Measurements from ENCODE around the gene AFF1. TPM values are rescaled to one million over a fixed set of nuclear protein-coding genes. Genes with fewer than 3 reads are reported as not detected.
A peak's percentile ranks its signal among the peaks of the same experiment; 100 is the strongest.

The AFF1 gene
- total and polyA plus RNA-seq, 4 experiments from 2014 or later: 13.6 to 108 (median 66.4) TPM

DNA sequence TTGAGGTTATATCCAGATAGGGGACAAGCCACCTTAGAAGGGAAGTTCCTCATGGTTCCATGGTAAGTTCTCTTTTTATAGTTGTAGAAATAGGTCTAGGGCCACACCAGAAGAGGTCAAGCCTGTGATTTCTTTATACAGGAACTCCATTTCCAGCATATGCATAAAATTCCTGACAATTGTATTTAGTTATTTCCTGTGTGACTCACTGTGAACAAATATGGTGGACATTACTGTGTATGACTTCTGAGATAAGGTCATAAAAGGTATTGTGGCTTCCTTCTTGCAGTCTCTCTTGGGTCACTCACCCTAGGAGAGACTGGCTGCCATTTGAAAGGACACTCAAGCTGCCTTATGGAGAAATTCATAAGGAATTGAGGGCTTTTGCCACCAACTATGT is 40.4 kb upstream of the AFF1 start:
- no peaks in the 10 kb centered on the region for H3K36me3 Mint-ChIP-seq
- no peak overlapping the region for H3K4me3 Mint-ChIP-seq
- CTCF ChIA-PET (ENCODE audit: partially characterized antibody): interaction anchor here (0.7 to 5.4 kb wide), 9 partner anchors 8 to 404 kb away, joined by 3 to 114 read pairs (median 4); no protein-coding TSS in a partner anchor

DNA sequence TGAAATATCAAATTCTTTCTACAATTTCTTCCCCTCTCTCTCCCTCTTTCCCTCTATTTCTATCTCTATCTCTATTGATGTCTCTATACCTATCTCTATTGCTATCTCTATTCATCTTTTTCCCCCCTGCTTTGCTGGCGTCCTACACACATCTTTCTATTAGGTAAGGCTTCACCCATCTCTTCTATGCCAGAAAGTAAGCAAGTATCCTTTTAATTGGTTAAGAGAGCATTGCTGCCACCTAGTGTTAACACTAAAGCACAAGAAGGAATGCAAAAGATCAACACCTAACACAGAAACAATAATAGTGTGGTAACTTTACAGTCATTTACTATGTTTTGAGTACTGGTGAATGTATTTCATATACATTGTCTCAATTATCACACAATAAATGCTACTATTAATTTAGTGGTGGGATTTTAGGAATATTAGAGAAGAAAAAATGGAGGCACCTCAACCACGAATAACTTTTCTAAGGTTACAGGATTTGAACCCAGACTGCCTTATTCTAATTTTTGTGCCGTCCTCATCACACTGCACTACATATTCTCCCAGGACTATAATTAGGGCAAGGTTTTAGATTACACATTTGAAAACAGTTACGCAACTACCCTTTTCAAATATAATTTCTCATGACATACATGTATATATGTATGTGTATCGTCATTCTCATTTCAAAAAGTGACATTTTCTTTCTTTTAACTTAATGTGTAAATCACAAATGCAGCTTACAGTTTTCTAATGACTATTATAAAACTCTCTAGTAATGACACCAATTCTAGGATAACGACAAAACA is 38.9 kb upstream of the AFF1 start:
- H3K4me1 Mint-ChIP-seq: peaks cover 5 to 10% (median 8%) of the 10 kb centered on the region in 4 donors
- ChIA-PET POLR2A (ENCODE audit: partially characterized antibody) (no interaction called here), CTCF (ENCODE audit: partially characterized antibody) (interaction anchor here (1.0 to 12.2 kb wide), 8 partner anchors 253 to 405 kb away, joined by 3 to 143 read pairs (median 6); no protein-coding TSS in a partner anchor)
- Histone ChIP-seq H3K27ac (ENCODE audit: low read depth, low read length) (no peak overlapping the region), H3K9me3 (ENCODE audit: control insufficient read depth in 1 of 2, low read length in 2 of 2) (no peaks in the 10 kb centered on the region), H3K4me3 (ENCODE audit: low read length in 2 of 2) (no peak overlapping the region), H3K27me3 (ENCODE audit: insufficient read depth, low read length) (no peaks in the 10 kb centered on the region), H3K4me1 (ENCODE audit: insufficient read depth, low read length) (peaks cover 14% of the 10 kb centered on the region), H3K36me3 (ENCODE audit: insufficient read depth, low read length) (no peaks in the 10 kb centered on the region)
- no peaks in the 10 kb centered on the region for H3K9me3 Mint-ChIP-seq
- H3K27ac Mint-ChIP-seq: no peak overlapping the region
- H3K4me3 Mint-ChIP-seq: no peak overlapping the region
- intact Hi-C loops (cut with micrococcal nuclease): loop anchor here (1.0 to 5.0 kb wide), 3 partner anchors 374 to 1749 kb away; no protein-coding TSS in a partner anchor
- DNase-seq: peak in 4 of 5 donors; percentile 53 to 65 (median 56)
- H3K36me3 Mint-ChIP-seq: no peaks in the 10 kb centered on the region
- peaks cover 3 to 14% of the 10 kb centered on the region in 2 donors for H3K27me3 Mint-ChIP-seq

More for the DNA sequence above, 40.4 kb upstream of the AFF1 start:
- Mint-ChIP-seq H3K27me3 (peaks cover 8 to 14% of the 10 kb centered on the region in 2 donors), H3K4me1 (peaks cover 5 to 12% (median 8%) of the 10 kb centered on the region in 4 donors), H3K27ac (no peak overlapping the region), H3K9me3 (no peaks in the 10 kb centered on the region)
- H3K27me3 ChIP-seq (ENCODE audit: insufficient read depth, low read length): no peaks in the 10 kb centered on the region
- intact Hi-C loops (cut with micrococcal nuclease): no loop called here
- no peak overlapping the region for H3K4me3 ChIP-seq (ENCODE audit: low read length in 2 of 2)
- H3K4me1 ChIP-seq (ENCODE audit: insufficient read depth, low read length): peaks cover 14% of the 10 kb centered on the region
- H3K27ac ChIP-seq (ENCODE audit: low read depth, low read length): no peak overlapping the region
- no peak for DNase-seq
- H3K9me3 ChIP-seq (ENCODE audit: control insufficient read depth in 1 of 2, low read length in 2 of 2): no peaks in the 10 kb centered on the region
- no peaks in the 10 kb centered on the region for H3K36me3 ChIP-seq (ENCODE audit: insufficient read depth, low read length)
- POLR2A ChIA-PET (ENCODE audit: partially characterized antibody): no interaction called here

DNA sequence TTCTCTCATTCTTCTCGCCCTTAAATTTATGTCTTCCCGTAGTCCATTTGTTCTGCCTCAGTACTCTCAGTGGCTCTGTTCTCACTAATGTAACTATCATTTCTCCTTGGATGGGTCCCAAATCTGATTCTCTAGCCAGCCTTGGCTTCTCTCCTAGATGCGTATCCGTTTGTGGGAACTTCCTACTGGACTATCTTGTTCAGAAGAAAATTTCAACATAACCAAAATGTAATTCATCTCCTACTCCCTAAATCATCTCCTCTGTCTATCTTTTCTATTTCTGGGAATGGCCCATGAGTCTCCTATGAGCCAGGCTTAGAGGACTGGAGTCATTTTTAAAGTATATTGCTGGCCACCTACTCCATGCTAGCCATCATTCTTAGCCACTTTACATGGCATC is 38.2 kb upstream of the AFF1 start:
- Histone ChIP-seq H3K4me1 (ENCODE audit: insufficient read depth, low read length) (peaks cover 11% of the 10 kb centered on the region), H3K36me3 (ENCODE audit: insufficient read depth, low read length) (no peaks in the 10 kb centered on the region), H3K9me3 (ENCODE audit: control insufficient read depth in 1 of 2, low read length in 2 of 2) (no peaks in the 10 kb centered on the region), H3K27ac (ENCODE audit: low read depth, low read length) (no peak overlapping the region), H3K4me3 (ENCODE audit: low read length in 2 of 2) (no peak overlapping the region), H3K27me3 (ENCODE audit: insufficient read depth, low read length) (no peaks in the 10 kb centered on the region)
- no peaks in the 10 kb centered on the region for H3K36me3 Mint-ChIP-seq
- no peak for DNase-seq
- peaks cover 2 to 7% (median 6%) of the 10 kb centered on the region in 4 donors for H3K4me1 Mint-ChIP-seq
- peaks cover 0 to 7% of the 10 kb centered on the region in 2 donors for H3K27me3 Mint-ChIP-seq
- no peak overlapping the region for H3K4me3 Mint-ChIP-seq
- H3K27ac Mint-ChIP-seq: no peak overlapping the region
- POLR2A ChIA-PET (ENCODE audit: partially characterized antibody): no interaction called here
- CTCF ChIA-PET (ENCODE audit: partially characterized antibody): interaction anchor here (1.6 to 12.2 kb wide), 2 partner anchors 375 to 399 kb away, joined by 6 to 143 read pairs; no protein-coding TSS in a partner anchor
- intact Hi-C loops (cut with micrococcal nuclease): loop anchor here (1.0 to 5.0 kb wide), 2 partner anchors 374 to 1749 kb away; no protein-coding TSS in a partner anchor
- H3K9me3 Mint-ChIP-seq: no peaks in the 10 kb centered on the region

DNA sequence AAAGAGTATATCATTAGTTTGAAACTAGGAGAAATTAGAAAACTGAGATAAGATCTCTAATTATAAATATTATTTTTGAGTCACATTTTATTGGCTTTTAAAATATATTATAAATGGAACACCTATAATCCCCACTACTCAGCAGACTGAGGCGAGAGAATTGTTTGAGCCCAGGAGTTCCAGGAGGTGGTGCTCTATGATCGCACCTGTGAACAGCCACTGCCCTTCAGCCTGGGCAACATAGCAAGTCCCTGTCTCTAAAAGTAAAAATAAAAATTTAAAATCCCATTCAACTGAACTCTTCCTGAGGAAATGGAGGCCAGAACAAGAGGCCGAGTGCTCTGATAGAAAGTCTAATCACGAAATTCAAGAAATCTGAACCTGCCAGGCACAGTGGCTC is 36.2 kb upstream of the AFF1 start:
- H3K9me3 ChIP-seq (ENCODE audit: control insufficient read depth in 1 of 2, low read length in 2 of 2): no peaks in the 10 kb centered on the region
- POLR2A ChIA-PET (ENCODE audit: partially characterized antibody): no interaction called here
- no peaks in the 10 kb centered on the region for H3K36me3 ChIP-seq (ENCODE audit: insufficient read depth, low read length)
- Mint-ChIP-seq H3K27ac (peak overlapping the region in 1 of 7 donors; percentile 16), H3K4me3 (no peak overlapping the region), H3K9me3 (no peaks in the 10 kb centered on the region), H3K27me3 (peaks cover 3 to 4% of the 10 kb centered on the region in 2 donors), H3K4me1 (peaks cover 0 to 2% (median 0%) of the 10 kb centered on the region in 4 donors), H3K36me3 (no peaks in the 10 kb centered on the region)
- H3K27me3 ChIP-seq (ENCODE audit: insufficient read depth, low read length): no peaks in the 10 kb centered on the region
- H3K4me1 ChIP-seq (ENCODE audit: insufficient read depth, low read length): no peaks in the 10 kb centered on the region
- intact Hi-C loops (cut with micrococcal nuclease): loop anchor here (5.0 kb wide), 1 partner anchor 1751 kb away; no protein-coding TSS in a partner anchor
- DNase-seq: no peak
- no peak overlapping the region for H3K27ac ChIP-seq (ENCODE audit: low read depth, low read length)
- CTCF ChIA-PET (ENCODE audit: partially characterized antibody): interaction anchor here (2.4 to 12.2 kb wide), 2 partner anchors 377 to 401 kb away, joined by 11 to 143 read pairs; no protein-coding TSS in a partner anchor
- no peak overlapping the region for H3K4me3 ChIP-seq (ENCODE audit: low read length in 2 of 2)

DNA sequence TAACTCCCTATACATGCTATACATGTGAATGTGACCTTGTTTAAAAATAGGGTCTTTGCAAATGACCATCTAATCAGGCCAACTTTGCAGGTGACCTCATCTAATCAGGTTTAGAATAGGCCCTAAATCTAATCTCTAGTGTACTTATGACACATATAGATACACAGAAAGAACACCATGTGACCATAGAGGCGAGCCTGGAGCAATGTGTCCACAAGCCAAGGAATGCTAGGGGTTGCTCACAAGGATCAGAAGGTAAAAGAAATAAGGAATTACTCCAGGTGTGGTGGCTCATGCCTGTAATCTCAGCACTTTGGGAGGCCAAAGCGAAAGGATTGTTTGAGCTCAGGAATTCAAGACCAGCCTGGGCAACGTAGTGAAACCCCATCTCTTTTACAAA is 32.9 kb upstream of the AFF1 start:
- H3K27ac ChIP-seq (ENCODE audit: low read depth, low read length): no peak overlapping the region
- Mint-ChIP-seq H3K4me1 (peaks cover 0 to 2% (median 0%) of the 10 kb centered on the region in 4 donors), H3K27ac (peak overlapping the region in 1 of 7 donors; percentile 35), H3K36me3 (no peaks in the 10 kb centered on the region), H3K9me3 (no peaks in the 10 kb centered on the region), H3K4me3 (no peak overlapping the region), H3K27me3 (peaks cover 3 to 5% of the 10 kb centered on the region in 2 donors)
- no peak overlapping the region for H3K4me3 ChIP-seq (ENCODE audit: low read length in 2 of 2)
- H3K36me3 ChIP-seq (ENCODE audit: insufficient read depth, low read length): no peaks in the 10 kb centered on the region
- no peak for DNase-seq
- POLR2A ChIA-PET (ENCODE audit: partially characterized antibody): no interaction called here
- H3K27me3 ChIP-seq (ENCODE audit: insufficient read depth, low read length): no peaks in the 10 kb centered on the region
- CTCF ChIA-PET (ENCODE audit: partially characterized antibody): interaction anchor here (0.8 to 12.2 kb wide), 5 partner anchors 9 to 405 kb away, joined by 3 to 143 read pairs (median 3); partner anchors contain the start of gene C4orf36
- no peaks in the 10 kb centered on the region for H3K9me3 ChIP-seq (ENCODE audit: control insufficient read depth in 1 of 2, low read length in 2 of 2)
- H3K4me1 ChIP-seq (ENCODE audit: insufficient read depth, low read length): no peaks in the 10 kb centered on the region
- intact Hi-C loops (cut with micrococcal nuclease): no loop called here

DNA sequence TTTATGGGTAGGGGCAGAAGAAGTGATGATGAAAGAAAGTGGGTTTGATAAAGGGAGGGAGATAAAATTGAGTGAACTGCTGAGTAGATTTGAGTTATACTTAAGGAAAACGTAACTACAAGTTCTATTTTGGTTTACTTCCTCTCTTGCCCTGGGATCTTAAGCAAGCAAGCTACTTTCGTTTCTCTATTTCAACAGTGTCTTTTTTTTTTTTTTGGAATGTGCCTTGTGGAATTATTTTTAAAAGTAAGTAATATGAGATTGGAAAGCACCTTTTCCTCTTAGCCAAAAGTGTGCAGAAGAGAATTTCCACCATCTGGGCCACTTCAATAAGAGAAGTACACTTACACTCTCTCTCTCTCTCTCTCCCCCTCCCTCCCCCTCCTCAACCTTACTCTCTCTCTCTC is 26.6 kb upstream of the AFF1 start:
- H3K4me3 Mint-ChIP-seq: peak overlapping the region; percentile 28 to 89 (median 66)
- no peaks in the 10 kb centered on the region for H3K9me3 Mint-ChIP-seq
- intact Hi-C loops (cut with micrococcal nuclease): no loop called here
- H3K36me3 Mint-ChIP-seq: no peaks in the 10 kb centered on the region
- ChIA-PET POLR2A (ENCODE audit: partially characterized antibody) (no interaction called here), CTCF (ENCODE audit: partially characterized antibody) (no interaction called here)
- Histone ChIP-seq H3K27me3 (ENCODE audit: insufficient read depth, low read length) (no peaks in the 10 kb centered on the region), H3K4me1 (ENCODE audit: insufficient read depth, low read length) (peaks cover 5% of the 10 kb centered on the region), H3K36me3 (ENCODE audit: insufficient read depth, low read length) (no peaks in the 10 kb centered on the region), H3K4me3 (ENCODE audit: low read length in 2 of 2) (no peak overlapping the region), H3K27ac (ENCODE audit: low read depth, low read length) (no peak overlapping the region), H3K9me3 (ENCODE audit: control insufficient read depth in 1 of 2, low read length in 2 of 2) (no peaks in the 10 kb centered on the region)
- peaks cover 12 to 20% (median 13%) of the 10 kb centered on the region in 4 donors for H3K4me1 Mint-ChIP-seq
- peaks cover 0 to 5% of the 10 kb centered on the region in 2 donors for H3K27me3 Mint-ChIP-seq
- DNase-seq: no peak
- H3K27ac Mint-ChIP-seq: peak overlapping the region in 4 of 7 donors; percentile 43 to 85 (median 65)
